AG09309 (cell line): Measurements from ENCODE around the gene TMEM204.

Experiments
- DNase-seq: peaks from one replicate; pipeline ENCODE4 v3.0.0-alpha.2; 2010; ENCODE audit warnings: low read depth
- H3K4me3 ChIP-seq: 2 replicates; pipeline ENCODE4 v1.5.1; 2011; ENCODE audit warnings: mild to moderate bottlenecking, low read depth, low read length, moderate library complexity; ENCODE audit not compliant: control insufficient read depth
- CTCF ChIP-seq: IDR thresholded peaks from 2 replicates; pipeline ENCODE4 v1.5.1; 2011; ENCODE audit warnings: mild to moderate bottlenecking, low read depth, low read length, inconsistent platforms; ENCODE audit not compliant: insufficient read depth, control insufficient read depth; ENCODE audit errors: missing control alignments

Gene TMEM204

GRCh38 chr16:1537763-1538289 lies 4.4 kb downstream of the TMEM204 start:
- no peak overlapping the region for H3K4me3 ChIP-seq
- DNase-seq: no peak
- TF ChIP-seq CTCF: no peak

- no peak overlapping the region for H3K4me3 ChIP-seq
- DNase-seq: no peak
- TF ChIP-seq CTCF: no peak
Measured at GRCh38 chr16:1538804-1539520, 5.5 kb downstream of the TMEM204 start.

GRCh38 chr16:1539720-1540555 lies 6.5 kb downstream of the TMEM204 start:
- no peak for DNase-seq
- H3K4me3 ChIP-seq: no peak overlapping the region
- no peak for TF ChIP-seq CTCF

GRCh38 chr16:1540556-1540855 lies 7.0 kb downstream of the TMEM204 start:
- TF ChIP-seq CTCF: no peak
- DNase-seq: no peak
- no peak overlapping the region for H3K4me3 ChIP-seq

- TF ChIP-seq CTCF: no peak
- DNase-seq: no peak
- no peak overlapping the region for H3K4me3 ChIP-seq
Measured at GRCh38 chr16:1541293-1542165, 8.1 kb downstream of the TMEM204 start.

- TF ChIP-seq CTCF: no peak
- H3K4me3 ChIP-seq: no peak overlapping the region
- DNase-seq: no peak
Measured at GRCh38 chr16:1542166-1542500, 8.7 kb downstream of the TMEM204 start.
